Endothelial cell of umbilical vein (primary cell): ENCODE data around the gene SLCO2A1. TPM values are rescaled to one million over a fixed set of nuclear protein-coding genes. Genes with fewer than 3 reads are reported as not detected.

Experiments used
- BruUV-seq: library from RNA; stranded (reverse); fragments of 400-500 nt; replicated peaks from 2 replicates; lab custom pipeline; 2021; lab: Mats Ljungman, UMichigan
- CTCF ChIA-PET: fragments of 300-600, 350-600 bp; sonication (Branson Sonifier 250); formaldehyde crosslinking; loops from one replicate; lab custom pipeline; 2021; ENCODE audit warnings: antibody characterized with exemption, inconsistent platforms; lab: Charles Lee
- POLR2A ChIA-PET: fragments of 300-600, 350-600 bp; sonication (Branson Sonifier 250); formaldehyde crosslinking; loops from one replicate; lab custom pipeline; 2021; ENCODE audit warnings: antibody characterized with exemption, inconsistent platforms; lab: Charles Lee
- DNase-seq: peaks from one replicate; pipeline ENCODE4 v3.0.0-alpha.2; 2011; ENCODE audit warnings: low read depth, low spot score
- FAIRE-seq: peaks from 2 replicates; lab custom pipeline; 2011; peaks lifted over from hg19 to GRCh38; lab: Jason Lieb, UNC
- H2AFZ ChIP-seq: 2 replicates; pipeline ENCODE4 v1.6.0; 2012; ENCODE audit warnings: low read depth, low read length, control low read depth, inconsistent platforms
- H3K27ac ChIP-seq: 2 replicates; pipeline ENCODE4 v1.5.1; 2011; ENCODE audit warnings: low read depth, mild to moderate bottlenecking, control low read depth, low read length, moderate library complexity; ENCODE audit not compliant: insufficient read depth
- H3K27me3 ChIP-seq, 2 experiments: 2 replicates each; pipeline versions ENCODE4 v1.6.0 to v1.6.1; 2011; ENCODE audit warnings: low read length in 2 of 2, mixed read lengths in 1 of 2; ENCODE audit not compliant: control insufficient read depth in 2 of 2, insufficient read depth in 2 of 2
- H3K36me3 ChIP-seq, 2 experiments: 2 replicates in 1 of 2; 3 replicates in 1 of 2; pipeline ENCODE4 v1.5.1; 2011; ENCODE audit warnings: low read length in 2 of 2, mild to moderate bottlenecking in 1 of 2, moderate library complexity in 1 of 2; ENCODE audit not compliant: control insufficient read depth in 2 of 2, insufficient read depth in 2 of 2; ENCODE audit errors: extremely low read depth in 1 of 2
- H3K4me1 ChIP-seq: 3 replicates; pipeline ENCODE4 v1.5.1; 2011; ENCODE audit warnings: mild to moderate bottlenecking, low read length; ENCODE audit not compliant: control insufficient read depth, insufficient read depth; ENCODE audit errors: extremely low read depth
- H3K4me2 ChIP-seq: 2 replicates; pipeline ENCODE4 v1.6.1; 2011; ENCODE audit warnings: low read length, control low read depth, mixed read lengths; ENCODE audit not compliant: insufficient read depth
- H3K4me3 ChIP-seq, 3 experiments: fragments of 200-600 bp in 1 of 3; sonication (generic), shearing (Covaris generic) in 1 of 3; replicated peaks in 1 of 3; 2 replicates each; pipeline ENCODE4 v1.5.1; 2011 to 2016; ENCODE audit warnings: control low read depth in 3 of 3, low read length in 3 of 3, mild to moderate bottlenecking in 2 of 3, inconsistent platforms in 1 of 3, low read depth in 1 of 3, moderate library complexity in 1 of 3; ENCODE audit not compliant: insufficient read depth in 1 of 3
- H3K79me2 ChIP-seq: 2 replicates; pipeline ENCODE4 v1.6.0; 2012; ENCODE audit warnings: low read length, inconsistent platforms; ENCODE audit not compliant: control insufficient read depth, insufficient read depth
- H3K9ac ChIP-seq: replicated peaks from 2 replicates; pipeline ENCODE3; 2011; ENCODE audit warnings: low read length, control low read depth; ENCODE audit not compliant: insufficient read depth; ENCODE audit errors: extremely low read depth
- H3K9me1 ChIP-seq: replicated peaks from 3 replicates; pipeline ENCODE4 v1.6.0; 2011; ENCODE audit warnings: mild to moderate bottlenecking, low read length; ENCODE audit not compliant: control insufficient read depth, insufficient read depth; ENCODE audit errors: extremely low read depth
- H3K9me3 ChIP-seq: replicated peaks from 2 replicates; pipeline ENCODE4 v1.5.1; 2012; ENCODE audit warnings: low read length, inconsistent platforms; ENCODE audit not compliant: control insufficient read depth, insufficient read depth
- H4K20me1 ChIP-seq: replicated peaks from 2 replicates; pipeline ENCODE3; 2011; ENCODE audit warnings: mild to moderate bottlenecking, low read length; ENCODE audit not compliant: control insufficient read depth, insufficient read depth; ENCODE audit errors: extremely low read depth
- EZH2 ChIP-seq: IDR thresholded peaks from 2 replicates; pipeline ENCODE4 v1.6.1; 2012; ENCODE audit warnings: borderline replicate concordance, low read depth, mild to moderate bottlenecking, moderate library complexity, low read length, inconsistent platforms; ENCODE audit not compliant: severe bottlenecking
- JUN ChIP-seq: IDR thresholded peaks from 2 replicates; pipeline ENCODE4 v1.6.1; 2011; ENCODE audit warnings: borderline replicate concordance, low read depth; ENCODE audit not compliant: insufficient read length, insufficient read depth
- MYC ChIP-seq: IDR thresholded peaks from one replicate; pipeline ENCODE4 v1.6.1; 2011; ENCODE audit warnings: mild to moderate bottlenecking, low read depth, low read length
- POLR2A ChIP-seq: IDR thresholded peaks from 2 replicates; pipeline ENCODE4 v1.6.1; 2012; ENCODE audit warnings: low read depth, mild to moderate bottlenecking, control low read depth, low read length
- POLR2AphosphoS5 ChIP-seq: IDR thresholded peaks from 2 replicates; pipeline ENCODE4 v1.6.1; 2012; ENCODE audit warnings: low read depth, mild to moderate bottlenecking, control low read depth, low read length, moderate library complexity; ENCODE audit not compliant: insufficient read depth
- dilution Hi-C: fragments of 300-500 bp; cut with MboI; formaldehyde crosslinking; loops from one replicate; pipeline ENCODE4 v1.15.0; 2019; ENCODE audit warnings: low sequenced_read_pairs; ENCODE audit not compliant: extremely low pct_ligation_motif_present
- intact Hi-C: fragments of 100-400 bp; cut with micrococcal nuclease; formaldehyde crosslinking; loops from one replicate; pipeline ENCODE4 v1.10.0; 2022
- polyA plus RNA-seq, 4 experiments: library from polyadenylated mRNA; depleted of rRNA in 3 of 4; stranded (reverse) in 3 of 4; unstranded in 1 of 4; fragments of >200 nt; gene quantifications; 2 replicates each; pipeline versions ENCODE4 v1.2.1 to v1.2.3, GENCODE V29; 2011 to 2012; ENCODE audit warnings: missing spikeins in 1 of 4
- total RNA-seq: library from RNA; stranded (reverse); gene quantifications from 2 replicates; pipeline ENCODE4 v1.2.3, GENCODE V29; 2021

Gene SLCO2A1
- total and polyA plus RNA-seq, 2 donors (not counting 3 experiments of a cell fraction or from before 2014, with no cell fraction given) = 1.4 to 11.9 TPM

DNA sequence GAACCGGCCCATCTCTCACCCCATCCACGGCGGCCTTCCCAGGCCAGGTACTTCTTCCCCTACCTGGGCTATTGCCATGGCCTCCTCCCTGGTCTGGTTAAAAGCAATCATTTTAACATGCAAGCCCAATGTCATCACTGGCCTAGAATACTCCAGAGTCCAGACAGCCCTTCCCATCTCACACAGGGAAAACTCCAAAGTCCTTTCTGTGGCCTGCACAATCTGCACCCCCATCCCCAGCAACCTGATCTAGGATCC lies 45.8 kb upstream of the SLCO2A1 start:
- POLR2A ChIA-PET = interaction anchor here (0.5 kb wide), 1 partner anchor 118 kb away, joined by 3 read pairs; no protein-coding TSS in a partner anchor
- H3K36me3 ChIP-seq = no peaks in the 10 kb centered on the region
- H3K9me1 ChIP-seq = no peaks in the 10 kb centered on the region
- BruUV-seq = no TSS peak
- TF ChIP-seq JUN = no peak
- no peak for TF ChIP-seq POLR2A
- TF ChIP-seq EZH2 = no peak
- no peak for TF ChIP-seq MYC
- TF ChIP-seq POLR2AphosphoS5 = no peak
- H3K9ac ChIP-seq = no peak overlapping the region
- no peak overlapping the region for H3K4me2 ChIP-seq
- no peaks in the 10 kb centered on the region for H3K79me2 ChIP-seq
- H3K4me3 ChIP-seq = no peak overlapping the region
- H2AFZ ChIP-seq = no peak overlapping the region
- CTCF ChIA-PET = interaction anchor here (0.8 kb wide), 1 partner anchor 57 kb away, joined by 3 read pairs; no protein-coding TSS in a partner anchor
- no peaks in the 10 kb centered on the region for H4K20me1 ChIP-seq
- H3K27me3 ChIP-seq = no peaks in the 10 kb centered on the region
- H3K4me1 ChIP-seq = no peaks in the 10 kb centered on the region
- no peaks in the 10 kb centered on the region for H3K9me3 ChIP-seq
- FAIRE-seq = no peak
- DNase-seq = no peak
- H3K27ac ChIP-seq = no peak overlapping the region
- intact Hi-C loops = no loop called here
- dilution Hi-C loops = no loop called here

DNA sequence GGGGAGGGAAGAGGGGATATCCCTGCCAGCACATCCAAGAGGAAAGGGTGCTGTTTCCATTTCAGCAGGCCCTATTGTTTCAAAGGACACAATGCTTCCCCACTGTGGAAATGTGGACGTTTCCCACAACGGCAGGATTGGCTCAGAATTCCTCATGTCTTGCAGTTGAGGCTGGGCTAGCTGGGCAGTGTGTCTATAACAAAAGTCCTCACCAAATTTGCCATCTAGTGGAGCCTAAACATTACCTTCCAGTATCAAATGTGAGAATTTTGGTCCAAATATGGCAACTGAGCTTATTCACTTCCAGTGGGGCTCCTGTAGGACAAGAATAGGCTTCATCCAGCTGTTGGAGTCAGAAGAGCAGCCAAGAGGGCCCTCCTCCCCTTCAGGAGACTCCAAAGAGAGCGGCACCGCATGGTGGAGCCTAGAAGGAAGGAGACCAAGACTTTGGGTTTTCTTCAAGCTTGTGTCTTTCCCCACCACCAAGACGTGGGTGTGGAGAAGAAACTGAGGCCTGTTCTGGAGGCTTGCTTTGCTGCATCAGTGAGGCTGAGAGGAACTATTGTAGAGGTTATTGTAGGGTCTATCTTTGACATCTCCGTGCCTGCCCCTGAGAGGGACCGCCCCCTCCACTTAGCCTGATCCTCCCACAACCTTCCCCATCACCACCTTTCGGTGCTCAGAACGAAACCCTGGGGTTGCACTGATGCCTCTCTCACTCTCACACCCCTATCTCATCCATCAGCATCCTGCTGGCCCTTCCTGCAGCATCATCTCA lies 45.3 kb upstream of the SLCO2A1 start:
- Histone ChIP-seq H3K27ac (no peak overlapping the region), H3K36me3 (no peaks in the 10 kb centered on the region), H3K4me1 (no peaks in the 10 kb centered on the region), H2AFZ (no peak overlapping the region), H4K20me1 (no peaks in the 10 kb centered on the region), H3K4me3 (no peak overlapping the region), H3K4me2 (no peak overlapping the region), H3K9ac (no peak overlapping the region), H3K9me3 (no peaks in the 10 kb centered on the region), H3K9me1 (no peaks in the 10 kb centered on the region), H3K27me3 (no peaks in the 10 kb centered on the region), H3K79me2 (no peaks in the 10 kb centered on the region)
- intact Hi-C loops (no loop called here), dilution Hi-C loops (no loop called here)
- FAIRE-seq (no peak), DNase-seq (peak; percentile 23)
- ChIA-PET CTCF (no interaction called here), POLR2A (no interaction called here)
- TF ChIP-seq POLR2AphosphoS5 = no peak
- no TSS peak for BruUV-seq
